Right lobe of liver (tissue), 6 donors: ENCODE data around the gene HMGXB4. TPM values are rescaled to one million over a fixed set of nuclear protein-coding genes. Genes with fewer than 3 reads are reported as not detected.

ENCODE experiments used
- ATAC-seq, 4 donors: fragments of 200-7000 bp; cut with Tn5 transposase; one replicate each; pipeline ENCODE4 v1.9.1; 2020; ENCODE audit warnings: mild to moderate bottlenecking in 4 of 4, moderate library complexity in 4 of 4
- DNase-seq, 3 donors: peaks; one replicate each; pipeline ENCODE4 v3.0.0-alpha.2; 2020
- H3K27ac ChIP-seq, 3 donors: fragments of 200-600 bp; one replicate each; pipeline ENCODE4 v1.8.0; 2022
- H3K27me3 ChIP-seq, 2 donors: fragments of 200-600 bp; one replicate each; pipeline ENCODE4 v1.8.0; 2022
- H3K36me3 ChIP-seq, 4 donors: fragments of 200-600 bp; sonication (generic) in 1 of 4; one replicate each; pipeline versions ENCODE4 v1.5.1 to v1.8.0; 2017 to 2022; ENCODE audit warnings: control low read depth in 1 of 4
- H3K4me1 ChIP-seq, 4 donors: fragments of 200-600 bp; sonication (generic) in 1 of 4; one replicate each; pipeline versions ENCODE4 v1.5.1 to v1.8.0; 2017 to 2022; ENCODE audit warnings: control low read depth in 1 of 4
- H3K4me3 ChIP-seq, 3 donors: fragments of 200-600 bp; one replicate each; pipeline ENCODE4 v1.8.0; 2022
- H3K9me3 ChIP-seq, 4 donors: fragments of 200-600 bp; sonication (generic) in 1 of 4; one replicate each; pipeline versions ENCODE4 v1.5.1 to v1.8.0; 2017 to 2022; ENCODE audit warnings: control low read depth in 1 of 4
- POLR2A ChIP-seq: fragments of 450-650 bp; IDR thresholded peaks from one replicate; pipeline ENCODE4 v1.6.1; 2017; ENCODE audit warnings: antibody characterized with exemption, mild to moderate bottlenecking
- WGBS: methylation state at CpG from one replicate; pipeline ENCODE4 v1.1.6; 2018; ENCODE audit warnings: low coverage, low lambda C conversion rate; ENCODE audit not compliant: insufficient coverage; ENCODE audit errors: missing lambda C conversion rate; 5-methylcytosine and 5-hydroxymethylcytosine counted together
- intact Hi-C, 2 donors: fragments of 100-400 bp; cut with DNase I; formaldehyde crosslinking; loops; one replicate each; pipeline versions ENCODE4 v1.11.2 to v1.14.1; 2022
- total RNA-seq, 6 experiments: library from RNA; depleted of rRNA in 2 of 6; stranded (reverse); fragments of >200 nt in 2 of 6; fragmentation: NEBNext Ultra II Directional in 3 of 6; extraction: Animal tissue kit (Norgen Biotek cat#: 25700) in 3 of 6; gene quantifications; one replicate each; pipeline versions ENCODE4 v1.1.0 to v1.2.4, GENCODE V29; 2016 to 2023
- TF ChIP-seq, protein P1 (sequence below), 4 donors: fragments of 200-600 bp in 3 of 4; fragments of 450-650 bp in 1 of 4; IDR thresholded peaks; one replicate each; pipeline versions ENCODE4 v1.5.1 to v1.8.0; 2016 to 2022; ENCODE audit warnings: antibody characterized with exemption in 4 of 4, mild to moderate bottlenecking in 2 of 4
- donor health status: DM: no; HTN: yes; CAD: no.
- donor health status: DM: no; HTN: no; CAD: no.
- donor health status: DM: no; HTN: no; CAD: no.
- donor health status: DM: no; HTN: yes; CAD: no.
- donor health status: DM: no; HTN: yes; CAD: no.

Gene HMGXB4
- total RNA-seq, 6 experiments from 2014 or later, result 4.6 to 8.2 (median 5.7) TPM

DNA sequence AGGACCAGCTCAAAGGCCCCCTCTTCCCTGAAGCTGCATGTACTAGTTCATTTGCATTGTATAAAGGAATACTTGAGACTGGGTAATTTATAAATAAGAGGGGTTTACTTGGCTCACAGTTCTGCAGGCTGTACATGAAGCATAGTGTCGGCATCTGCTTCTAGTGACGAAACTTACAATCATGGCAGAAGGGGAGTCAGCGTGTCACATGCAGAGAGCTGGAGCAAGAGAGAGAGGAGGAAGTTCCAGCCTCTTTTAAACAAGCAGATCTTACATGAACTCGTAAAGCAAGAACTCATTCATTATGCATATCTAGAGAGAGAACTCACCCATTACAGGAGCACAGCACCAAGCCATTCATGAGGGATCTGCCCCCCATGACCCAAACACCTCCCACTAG is 7.1 kb upstream of the HMGXB4 start:
- ATAC-seq (no peak), DNase-seq (no peak)
- Histone ChIP-seq H3K36me3 (no peaks in the 10 kb centered on the region), H3K27me3 (no peaks in the 10 kb centered on the region), H3K9me3 (no peaks in the 10 kb centered on the region), H3K4me1 (no peaks in the 10 kb centered on the region), H3K27ac (no peak overlapping the region), H3K4me3 (no peak overlapping the region)
- TF ChIP-seq POLR2A, result no peak
- TF ChIP-seq, protein P1, sequence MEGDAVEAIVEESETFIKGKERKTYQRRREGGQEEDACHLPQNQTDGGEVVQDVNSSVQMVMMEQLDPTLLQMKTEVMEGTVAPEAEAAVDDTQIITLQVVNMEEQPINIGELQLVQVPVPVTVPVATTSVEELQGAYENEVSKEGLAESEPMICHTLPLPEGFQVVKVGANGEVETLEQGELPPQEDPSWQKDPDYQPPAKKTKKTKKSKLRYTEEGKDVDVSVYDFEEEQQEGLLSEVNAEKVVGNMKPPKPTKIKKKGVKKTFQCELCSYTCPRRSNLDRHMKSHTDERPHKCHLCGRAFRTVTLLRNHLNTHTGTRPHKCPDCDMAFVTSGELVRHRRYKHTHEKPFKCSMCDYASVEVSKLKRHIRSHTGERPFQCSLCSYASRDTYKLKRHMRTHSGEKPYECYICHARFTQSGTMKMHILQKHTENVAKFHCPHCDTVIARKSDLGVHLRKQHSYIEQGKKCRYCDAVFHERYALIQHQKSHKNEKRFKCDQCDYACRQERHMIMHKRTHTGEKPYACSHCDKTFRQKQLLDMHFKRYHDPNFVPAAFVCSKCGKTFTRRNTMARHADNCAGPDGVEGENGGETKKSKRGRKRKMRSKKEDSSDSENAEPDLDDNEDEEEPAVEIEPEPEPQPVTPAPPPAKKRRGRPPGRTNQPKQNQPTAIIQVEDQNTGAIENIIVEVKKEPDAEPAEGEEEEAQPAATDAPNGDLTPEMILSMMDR (IDR thresholded peaks at IDR 0.05), result no peak
- intact Hi-C loops, result no loop called here
- WGBS, result 43% methylated on average over 1 of the region's 4 CpGs

DNA sequence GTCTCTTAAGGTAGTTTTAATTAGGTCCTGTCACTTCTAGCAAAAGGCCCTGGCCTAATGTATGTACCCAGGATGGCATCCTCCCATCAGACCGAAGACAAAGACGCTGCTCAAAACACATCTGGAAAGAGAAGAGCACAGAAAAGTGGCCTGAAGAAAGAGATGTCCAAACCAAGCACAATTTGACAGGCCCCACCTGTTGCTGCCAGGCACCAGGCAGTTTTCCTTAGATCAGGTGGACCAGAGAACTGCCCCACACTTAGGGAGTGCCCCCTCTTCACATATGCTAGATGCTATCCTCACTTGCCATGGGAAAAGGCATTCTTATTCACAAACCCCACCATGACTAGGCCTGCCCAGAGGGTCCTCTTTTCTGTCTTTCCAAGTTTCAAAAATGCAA is 3.3 kb upstream of the HMGXB4 start:
- Histone ChIP-seq H3K27me3 (no peaks in the 10 kb centered on the region), H3K4me1 (peaks cover 0 to 9% (median 2%) of the 10 kb centered on the region in 4 donors), H3K36me3 (no peaks in the 10 kb centered on the region), H3K4me3 (no peak overlapping the region), H3K9me3 (no peaks in the 10 kb centered on the region), H3K27ac (no peak overlapping the region)
- ATAC-seq (no peak), DNase-seq (no peak)
- TF ChIP-seq POLR2A, result no peak
- TF ChIP-seq, protein P1 (IDR thresholded peaks at IDR 0.05), result no peak
- WGBS, result 86% methylated on average over 2 of the region's 2 CpGs
- intact Hi-C loops, result no loop called here

GRCh38 chr22:35257002-35257320 is 332 bp upstream of the HMGXB4 start:
- TF ChIP-seq, protein P1 (IDR thresholded peaks at IDR 0.05), result no peak
- no peak for TF ChIP-seq POLR2A
- WGBS, result 0% methylated on average over 3 of the region's 3 CpGs
- H3K4me3 ChIP-seq, result peak overlapping the region; percentile 79 to 88 (median 79)
- H3K36me3 ChIP-seq, result no peaks in the 10 kb centered on the region
- H3K9me3 ChIP-seq, result no peaks in the 10 kb centered on the region
- H3K27me3 ChIP-seq, result no peaks in the 10 kb centered on the region
- peaks cover 0 to 20% (median 5%) of the 10 kb centered on the region in 4 donors for H3K4me1 ChIP-seq
- ATAC-seq (peak in 1 of 4 donors; percentile 6), DNase-seq (no peak)
- H3K27ac ChIP-seq, result peak overlapping the region; percentile 96 to 98 (median 97)
- intact Hi-C loops, result no loop called here

GRCh38 chr22:35258191-35258988 is 1.1 kb downstream of the HMGXB4 start:
- DNase-seq, result no peak
- Histone ChIP-seq H3K4me3 (peak overlapping the region; percentile 79 to 88 (median 79)), H3K4me1 (peaks cover 0 to 20% (median 5%) of the 10 kb centered on the region in 4 donors), H3K36me3 (peaks cover 0 to 13% (median under 1%) of the 10 kb centered on the region in 4 donors), H3K27me3 (no peaks in the 10 kb centered on the region), H3K9me3 (no peaks in the 10 kb centered on the region), H3K27ac (peak overlapping the region; percentile 96 to 98 (median 97))
- intact Hi-C loops, result no loop called here
- 34% methylated on average over 23 of the region's 23 CpGs for WGBS
- TF ChIP-seq, protein P1 (IDR thresholded peaks at IDR 0.05), result no peak
- no peak for TF ChIP-seq POLR2A
- no peak for ATAC-seq
